Measurements from ENCODE around the gene MYH3.
"Not testable (repeated sequence)": the region's sequence is repeated elsewhere in the genome, so short reads cannot be mapped to it uniquely, and the experiment has no call there.

The MYH3 gene

GRCh38 chr17:10657148-10657547 lies at the start of gene MYH3:
Gene MYH3, minus strand, starts transcription at chr17:10657309. Its CDS starts 2,245 bp downstream, at chr17:10655064.
- no peak for DNase-seq

- DNase-seq = no peak
Observed at GRCh38 chr17:10705727-10706126, 48.6 kb upstream of the MYH3 start.

- DNase-seq = peak; percentile 23
Observed at GRCh38 chr17:10702574-10702973, 45.5 kb upstream of the MYH3 start.

GRCh38 chr17:10699856-10700255 lies 42.7 kb upstream of the MYH3 start:
- DNase-seq = no peak

- DNase-seq = peak; percentile 32
Observed at GRCh38 chr17:10698096-10698818, 41.1 kb upstream of the MYH3 start.

GRCh38 chr17:10697092-10698081 lies 40.3 kb upstream of the MYH3 start, which contains the start of the genes ADPRM and SCO1:
Gene ADPRM, plus strand, starts transcription at chr17:10697594. Its CDS starts 7,333 bp downstream, at chr17:10704927.
Gene SCO1, minus strand, starts transcription at chr17:10697533. Its CDS starts 26 bp downstream, at chr17:10697507.
- peak; percentile 91 for DNase-seq

- DNase-seq = not testable (repeated sequence)
Observed at GRCh38 chr17:10695875-10696407, 38.8 kb upstream of the MYH3 start.

GRCh38 chr17:10687499-10687898 lies 30.4 kb upstream of the MYH3 start:
- DNase-seq = no peak

GRCh38 chr17:10683853-10684252 lies 26.7 kb upstream of the MYH3 start:
- peak; percentile 33 for DNase-seq

- no peak for DNase-seq
Observed at GRCh38 chr17:10681866-10682446, 24.8 kb upstream of the MYH3 start.

GRCh38 chr17:10674704-10675103 lies 17.6 kb upstream of the MYH3 start:
- DNase-seq = no peak

GRCh38 chr17:10673312-10673711 lies 16.2 kb upstream of the MYH3 start:
- DNase-seq = no peak

- no peak for DNase-seq
Observed at GRCh38 chr17:10668775-10669174, 11.7 kb upstream of the MYH3 start.

GRCh38 chr17:10666906-10667305 lies 9.8 kb upstream of the MYH3 start:
- DNase-seq = no peak

GRCh38 chr17:10664571-10664970 lies 7.5 kb upstream of the MYH3 start:
- no peak for DNase-seq

- no peak for DNase-seq
Observed at GRCh38 chr17:10663231-10663630, 6.1 kb upstream of the MYH3 start.

- no peak for DNase-seq
Observed at GRCh38 chr17:10661437-10661836, 4.3 kb upstream of the MYH3 start.

- no peak for DNase-seq
Observed at GRCh38 chr17:10657879-10658278, 770 bp upstream of the MYH3 start.

GRCh38 chr17:10653987-10654386 lies 3.1 kb downstream of the MYH3 start:
- no peak for DNase-seq

GRCh38 chr17:10652984-10653659 lies 4.0 kb downstream of the MYH3 start:
- DNase-seq = no peak

GRCh38 chr17:10651927-10652326 lies 5.2 kb downstream of the MYH3 start:
- DNase-seq = no peak

- DNase-seq = no peak
Observed at GRCh38 chr17:10649602-10650001, 7.5 kb downstream of the MYH3 start.

Measured in OCI-M1 (cell line).